ENCODE results near the gene TM9SF2. TPM values are rescaled to one million over a fixed set of nuclear protein-coding genes. Genes with fewer than 3 reads are reported as not detected.

TM9SF2 gene
- total RNA-seq, 2 experiments from 2014 or later: 48.0 to 48.1 TPM

DNA sequence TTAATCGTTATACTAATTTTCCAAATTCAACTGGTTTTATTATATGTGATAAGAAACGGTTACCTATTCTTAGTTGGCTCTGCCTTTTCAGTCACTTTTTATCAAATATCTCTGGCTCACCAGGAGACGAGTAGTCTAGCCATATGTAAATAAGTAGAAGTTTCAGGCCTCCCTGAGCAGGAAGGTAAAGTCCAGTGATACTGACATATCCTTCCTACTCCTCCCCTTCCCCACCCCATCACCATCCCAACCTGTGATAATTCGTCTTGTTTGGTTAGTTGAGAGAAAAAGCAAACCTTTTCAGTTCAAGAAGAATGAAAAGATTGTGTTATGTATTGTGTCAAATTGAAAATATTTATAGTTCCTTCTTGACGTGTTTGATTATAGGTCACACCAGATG is 53.9 kb downstream of the TM9SF2 start:
- H3K36me3 Mint-ChIP-seq (ENCODE audit: low read depth): peaks cover 52% of the 10 kb centered on the region
- TF ChIP-seq, protein P1, sequence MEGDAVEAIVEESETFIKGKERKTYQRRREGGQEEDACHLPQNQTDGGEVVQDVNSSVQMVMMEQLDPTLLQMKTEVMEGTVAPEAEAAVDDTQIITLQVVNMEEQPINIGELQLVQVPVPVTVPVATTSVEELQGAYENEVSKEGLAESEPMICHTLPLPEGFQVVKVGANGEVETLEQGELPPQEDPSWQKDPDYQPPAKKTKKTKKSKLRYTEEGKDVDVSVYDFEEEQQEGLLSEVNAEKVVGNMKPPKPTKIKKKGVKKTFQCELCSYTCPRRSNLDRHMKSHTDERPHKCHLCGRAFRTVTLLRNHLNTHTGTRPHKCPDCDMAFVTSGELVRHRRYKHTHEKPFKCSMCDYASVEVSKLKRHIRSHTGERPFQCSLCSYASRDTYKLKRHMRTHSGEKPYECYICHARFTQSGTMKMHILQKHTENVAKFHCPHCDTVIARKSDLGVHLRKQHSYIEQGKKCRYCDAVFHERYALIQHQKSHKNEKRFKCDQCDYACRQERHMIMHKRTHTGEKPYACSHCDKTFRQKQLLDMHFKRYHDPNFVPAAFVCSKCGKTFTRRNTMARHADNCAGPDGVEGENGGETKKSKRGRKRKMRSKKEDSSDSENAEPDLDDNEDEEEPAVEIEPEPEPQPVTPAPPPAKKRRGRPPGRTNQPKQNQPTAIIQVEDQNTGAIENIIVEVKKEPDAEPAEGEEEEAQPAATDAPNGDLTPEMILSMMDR (IDR thresholded peaks at IDR 0.05): no peak
- intact Hi-C loops (cut with micrococcal nuclease): no loop called here
- ATAC-seq (no peak), DNase-seq (no peak)
- H3K4me3 Mint-ChIP-seq: no peak overlapping the region
- peaks cover 18% of the 10 kb centered on the region for H3K4me1 Mint-ChIP-seq (ENCODE audit: low read depth)
- CTCF ChIA-PET: no interaction called here
- POLR2A ChIA-PET: no interaction called here
- H3K27ac Mint-ChIP-seq: no peak overlapping the region
- H3K27me3 Mint-ChIP-seq: no peaks in the 10 kb centered on the region
- no peaks in the 10 kb centered on the region for H3K9me3 Mint-ChIP-seq

DNA sequence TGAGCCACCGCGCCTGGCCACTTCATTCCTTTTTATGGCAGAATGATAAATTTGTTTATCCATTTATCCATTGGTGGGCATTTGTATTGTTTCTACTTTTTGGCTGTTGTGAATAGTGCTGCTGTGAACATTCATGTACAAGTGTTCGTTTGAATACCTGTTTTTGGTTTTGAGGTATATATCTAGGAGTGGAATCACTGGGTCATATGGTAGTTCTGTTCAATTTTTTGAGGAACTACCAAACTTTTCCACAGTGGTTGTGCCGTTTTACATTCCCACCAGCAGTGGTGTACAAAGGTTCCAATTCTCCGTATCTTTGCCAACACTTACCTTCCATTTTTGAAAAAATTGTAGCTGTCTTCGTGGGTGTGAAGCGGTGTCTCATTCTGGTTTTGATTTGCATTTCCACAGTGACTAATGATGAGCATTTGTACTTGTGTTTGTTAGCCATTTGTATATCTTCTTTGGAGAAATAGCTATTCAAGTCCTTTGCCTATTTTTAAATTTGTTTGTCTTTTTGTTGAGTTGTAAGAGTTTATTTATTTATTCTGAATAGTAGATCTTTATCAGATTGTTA is 55.7 kb downstream of the TM9SF2 start:
- Mint-ChIP-seq H3K4me3 (no peak overlapping the region), H3K27ac (peak overlapping the region; percentile 28), H3K36me3 (ENCODE audit: low read depth) (peaks cover 43% of the 10 kb centered on the region), H3K9me3 (no peaks in the 10 kb centered on the region), H3K27me3 (no peaks in the 10 kb centered on the region), H3K4me1 (ENCODE audit: low read depth) (peaks cover 14% of the 10 kb centered on the region)
- TF ChIP-seq, protein P1 (IDR thresholded peaks at IDR 0.05): no peak
- ATAC-seq (no peak), DNase-seq (no peak)
- POLR2A ChIA-PET: interaction anchor here (0.5 to 1.2 kb wide), 3 partner anchors 10 to 1050 kb away, joined by 3 to 4 read pairs (median 3); no protein-coding TSS in a partner anchor
- intact Hi-C loops (cut with micrococcal nuclease): no loop called here
- CTCF ChIA-PET: interaction anchor here (1.0 to 1.1 kb wide), 2 partner anchors 15 to 120 kb away, joined by 3 read pairs; no protein-coding TSS in a partner anchor

DNA sequence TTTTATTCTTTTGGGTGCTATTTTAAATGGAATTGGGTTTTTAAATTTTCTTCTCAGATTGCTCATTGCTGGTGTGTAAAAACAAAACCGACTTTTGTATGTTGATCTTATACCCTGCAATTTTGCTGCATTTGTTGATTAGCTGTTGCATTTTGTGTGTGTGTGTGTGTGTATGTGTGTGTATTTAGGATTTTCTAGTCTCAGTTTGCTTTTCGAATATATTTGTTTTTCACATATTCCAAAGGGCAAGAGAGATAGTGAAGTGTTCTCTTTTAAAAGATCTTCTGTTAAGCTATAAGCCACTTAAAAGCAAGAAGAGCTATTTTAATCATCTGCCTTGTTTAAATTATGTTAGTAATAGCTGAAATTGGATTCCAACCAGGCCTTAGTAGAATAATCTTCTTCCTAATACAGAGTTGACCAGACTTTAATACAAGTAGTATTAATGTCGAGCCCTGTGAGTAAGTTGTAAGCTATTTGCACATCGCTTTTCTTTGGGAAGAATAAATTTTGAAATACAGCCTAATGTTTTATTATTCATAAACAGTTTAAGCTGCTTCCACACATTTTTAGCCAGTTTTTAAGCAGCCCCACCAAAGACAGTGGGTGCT is 57.4 kb downstream of the TM9SF2 start:
- no peak overlapping the region for H3K4me3 Mint-ChIP-seq
- intact Hi-C loops (cut with micrococcal nuclease): no loop called here
- DNase-seq: no peak
- peaks cover 49% of the 10 kb centered on the region for H3K36me3 Mint-ChIP-seq (ENCODE audit: low read depth)
- ChIA-PET CTCF (interaction anchor here (0.7 to 1.7 kb wide), 4 partner anchors 14 to 172 kb away, joined by 3 to 5 read pairs (median 4); no protein-coding TSS in a partner anchor), POLR2A (interaction anchor here (0.5 kb wide), 1 partner anchor 276 kb away, joined by 3 read pairs; no protein-coding TSS in a partner anchor)
- H3K4me1 Mint-ChIP-seq (ENCODE audit: low read depth): peaks cover 14% of the 10 kb centered on the region
- H3K27me3 Mint-ChIP-seq: no peaks in the 10 kb centered on the region
- ATAC-seq: no peak
- TF ChIP-seq, protein P1 (IDR thresholded peaks at IDR 0.05): no peak
- H3K27ac Mint-ChIP-seq: no peak overlapping the region
- no peaks in the 10 kb centered on the region for H3K9me3 Mint-ChIP-seq

DNA sequence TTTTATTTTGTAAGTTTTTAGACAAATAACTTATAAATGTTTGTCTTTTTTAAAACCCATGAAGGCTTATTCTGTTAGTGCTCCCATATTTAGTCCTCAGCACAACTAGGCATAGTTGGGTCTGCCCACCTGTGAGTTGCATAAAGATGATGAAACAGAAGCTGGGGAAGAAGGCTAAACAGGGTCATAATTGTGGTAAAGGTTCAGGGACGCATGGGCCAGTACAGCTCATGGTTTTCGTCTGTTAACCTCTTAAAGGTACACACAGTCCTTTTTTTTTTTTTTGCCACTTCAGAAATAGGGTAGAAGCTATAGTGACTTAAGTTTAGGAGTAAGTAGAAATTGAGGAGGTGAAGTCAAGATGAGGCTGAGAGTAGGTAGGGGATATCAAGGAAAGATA is 58.3 kb downstream of the TM9SF2 start:
- Mint-ChIP-seq H3K4me3 (no peak overlapping the region), H3K9me3 (no peaks in the 10 kb centered on the region), H3K27ac (no peak overlapping the region), H3K27me3 (no peaks in the 10 kb centered on the region), H3K4me1 (ENCODE audit: low read depth) (peaks cover 14% of the 10 kb centered on the region), H3K36me3 (ENCODE audit: low read depth) (peaks cover 47% of the 10 kb centered on the region)
- TF ChIP-seq, protein P1 (IDR thresholded peaks at IDR 0.05): no peak
- DNase-seq (no peak), ATAC-seq (no peak)
- intact Hi-C loops (cut with micrococcal nuclease): no loop called here
- CTCF ChIA-PET: interaction anchor here (1.2 kb wide), 1 partner anchor 172 kb away, joined by 3 read pairs; no protein-coding TSS in a partner anchor
- POLR2A ChIA-PET: no interaction called here

DNA sequence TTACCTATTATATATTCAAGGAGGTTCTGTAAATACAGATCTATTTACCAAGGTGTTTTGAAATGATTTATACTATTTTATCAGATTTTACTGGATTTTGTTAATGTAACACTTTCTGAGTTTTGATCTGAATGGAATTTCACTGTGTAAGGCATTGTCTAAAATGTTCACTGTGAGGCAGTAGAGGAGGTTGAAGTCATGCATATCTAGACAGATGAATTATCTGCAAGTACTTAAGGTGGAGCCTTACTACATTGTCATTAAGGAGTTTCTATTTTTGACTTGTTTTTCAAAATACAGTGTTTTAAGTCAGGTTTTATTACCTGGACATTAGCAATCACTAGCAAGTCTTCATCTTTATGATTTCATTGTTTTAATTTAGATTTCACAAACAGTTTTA is 62.1 kb downstream of the TM9SF2 start:
- peaks cover 38% of the 10 kb centered on the region for H3K36me3 Mint-ChIP-seq (ENCODE audit: low read depth)
- intact Hi-C loops (cut with micrococcal nuclease): no loop called here
- no peak overlapping the region for H3K27ac Mint-ChIP-seq
- no peaks in the 10 kb centered on the region for H3K9me3 Mint-ChIP-seq
- H3K4me1 Mint-ChIP-seq (ENCODE audit: low read depth): no peaks in the 10 kb centered on the region
- no peak overlapping the region for H3K4me3 Mint-ChIP-seq
- ChIA-PET CTCF (no interaction called here), POLR2A (no interaction called here)
- H3K27me3 Mint-ChIP-seq: no peaks in the 10 kb centered on the region
- TF ChIP-seq, protein P1 (IDR thresholded peaks at IDR 0.05): no peak
- ATAC-seq (no peak), DNase-seq (no peak)

Data from activated CD8-positive, alpha-beta T cell treated with anti-CD3 and anti-CD28 coated beads for 36 hours (primary cell).